Endothelial cell of umbilical vein (primary cell): ENCODE data around the gene GYPC. TPM values are rescaled to one million over a fixed set of nuclear protein-coding genes. Genes with fewer than 3 reads are reported as not detected.

Source experiments
- BruUV-seq: library from RNA; stranded (reverse); fragments of 400-500 nt; replicated peaks from 2 replicates; lab custom pipeline; 2021; lab: Mats Ljungman, UMichigan
- CTCF ChIA-PET: fragments of 300-600, 350-600 bp; sonication (Branson Sonifier 250); formaldehyde crosslinking; loops from one replicate; lab custom pipeline; 2021; ENCODE audit warnings: antibody characterized with exemption, inconsistent platforms; lab: Charles Lee
- POLR2A ChIA-PET: fragments of 300-600, 350-600 bp; sonication (Branson Sonifier 250); formaldehyde crosslinking; loops from one replicate; lab custom pipeline; 2021; ENCODE audit warnings: antibody characterized with exemption, inconsistent platforms; lab: Charles Lee
- DNase-seq: peaks from one replicate; pipeline ENCODE4 v3.0.0-alpha.2; 2011; ENCODE audit warnings: low read depth, low spot score
- FAIRE-seq: peaks from 2 replicates; lab custom pipeline; 2011; peaks lifted over from hg19 to GRCh38; lab: Jason Lieb, UNC
- H2AFZ ChIP-seq: 2 replicates; pipeline ENCODE4 v1.6.0; 2012; ENCODE audit warnings: low read depth, low read length, control low read depth, inconsistent platforms
- H3K27ac ChIP-seq: 2 replicates; pipeline ENCODE4 v1.5.1; 2011; ENCODE audit warnings: low read depth, mild to moderate bottlenecking, control low read depth, low read length, moderate library complexity; ENCODE audit not compliant: insufficient read depth
- H3K27me3 ChIP-seq, 2 experiments: 2 replicates each; pipeline versions ENCODE4 v1.6.0 to v1.6.1; 2011; ENCODE audit warnings: low read length in 2 of 2, mixed read lengths in 1 of 2; ENCODE audit not compliant: control insufficient read depth in 2 of 2, insufficient read depth in 2 of 2
- H3K36me3 ChIP-seq, 2 experiments: 2 replicates in 1 of 2; 3 replicates in 1 of 2; pipeline ENCODE4 v1.5.1; 2011; ENCODE audit warnings: low read length in 2 of 2, mild to moderate bottlenecking in 1 of 2, moderate library complexity in 1 of 2; ENCODE audit not compliant: control insufficient read depth in 2 of 2, insufficient read depth in 2 of 2; ENCODE audit errors: extremely low read depth in 1 of 2
- H3K4me1 ChIP-seq: 3 replicates; pipeline ENCODE4 v1.5.1; 2011; ENCODE audit warnings: mild to moderate bottlenecking, low read length; ENCODE audit not compliant: control insufficient read depth, insufficient read depth; ENCODE audit errors: extremely low read depth
- H3K4me2 ChIP-seq: 2 replicates; pipeline ENCODE4 v1.6.1; 2011; ENCODE audit warnings: low read length, control low read depth, mixed read lengths; ENCODE audit not compliant: insufficient read depth
- H3K4me3 ChIP-seq, 3 experiments: fragments of 200-600 bp in 1 of 3; sonication (generic), shearing (Covaris generic) in 1 of 3; replicated peaks in 1 of 3; 2 replicates each; pipeline ENCODE4 v1.5.1; 2011 to 2016; ENCODE audit warnings: control low read depth in 3 of 3, low read length in 3 of 3, mild to moderate bottlenecking in 2 of 3, inconsistent platforms in 1 of 3, low read depth in 1 of 3, moderate library complexity in 1 of 3; ENCODE audit not compliant: insufficient read depth in 1 of 3
- H3K79me2 ChIP-seq: 2 replicates; pipeline ENCODE4 v1.6.0; 2012; ENCODE audit warnings: low read length, inconsistent platforms; ENCODE audit not compliant: control insufficient read depth, insufficient read depth
- H3K9ac ChIP-seq: replicated peaks from 2 replicates; pipeline ENCODE3; 2011; ENCODE audit warnings: low read length, control low read depth; ENCODE audit not compliant: insufficient read depth; ENCODE audit errors: extremely low read depth
- H3K9me1 ChIP-seq: replicated peaks from 3 replicates; pipeline ENCODE4 v1.6.0; 2011; ENCODE audit warnings: mild to moderate bottlenecking, low read length; ENCODE audit not compliant: control insufficient read depth, insufficient read depth; ENCODE audit errors: extremely low read depth
- H3K9me3 ChIP-seq: replicated peaks from 2 replicates; pipeline ENCODE4 v1.5.1; 2012; ENCODE audit warnings: low read length, inconsistent platforms; ENCODE audit not compliant: control insufficient read depth, insufficient read depth
- H4K20me1 ChIP-seq: replicated peaks from 2 replicates; pipeline ENCODE3; 2011; ENCODE audit warnings: mild to moderate bottlenecking, low read length; ENCODE audit not compliant: control insufficient read depth, insufficient read depth; ENCODE audit errors: extremely low read depth
- EZH2 ChIP-seq: IDR thresholded peaks from 2 replicates; pipeline ENCODE4 v1.6.1; 2012; ENCODE audit warnings: borderline replicate concordance, low read depth, mild to moderate bottlenecking, moderate library complexity, low read length, inconsistent platforms; ENCODE audit not compliant: severe bottlenecking
- GATA2 ChIP-seq: IDR thresholded peaks from 2 replicates; pipeline ENCODE4 v1.7.0; 2011; ENCODE audit warnings: low read depth, mild to moderate bottlenecking, moderate library complexity, mixed read lengths, low read length; ENCODE audit not compliant: insufficient read length, insufficient read depth
- MAX ChIP-seq: IDR thresholded peaks from 2 replicates; pipeline ENCODE4 v1.6.1; 2011; ENCODE audit not compliant: insufficient read depth, insufficient read length
- POLR2A ChIP-seq: IDR thresholded peaks from 2 replicates; pipeline ENCODE4 v1.6.1; 2012; ENCODE audit warnings: low read depth, mild to moderate bottlenecking, control low read depth, low read length
- dilution Hi-C: fragments of 300-500 bp; cut with MboI; formaldehyde crosslinking; loops from one replicate; pipeline ENCODE4 v1.15.0; 2019; ENCODE audit warnings: low sequenced_read_pairs; ENCODE audit not compliant: extremely low pct_ligation_motif_present
- intact Hi-C: fragments of 100-400 bp; cut with micrococcal nuclease; formaldehyde crosslinking; loops from one replicate; pipeline ENCODE4 v1.10.0; 2022
- polyA plus RNA-seq, 4 experiments: library from polyadenylated mRNA; depleted of rRNA in 3 of 4; stranded (reverse) in 3 of 4; unstranded in 1 of 4; fragments of >200 nt; gene quantifications; 2 replicates each; pipeline versions ENCODE4 v1.2.1 to v1.2.3, GENCODE V29; 2011 to 2012; ENCODE audit warnings: missing spikeins in 1 of 4
- total RNA-seq: library from RNA; stranded (reverse); gene quantifications from 2 replicates; pipeline ENCODE4 v1.2.3, GENCODE V29; 2021
- TF ChIP-seq, protein P1 (sequence below), 2 donors: IDR thresholded peaks; 1 replicate in 1 of 2; 2 replicates in 1 of 2; pipeline ENCODE4 v1.5.1; 2011; ENCODE audit warnings: low read length in 2 of 2, mild to moderate bottlenecking in 2 of 2, moderate library complexity in 2 of 2, control low read depth in 1 of 2, inconsistent platforms in 1 of 2, low read depth in 1 of 2; ENCODE audit not compliant: insufficient read depth in 1 of 2; ENCODE audit errors: extremely low read depth in 1 of 2

GYPC gene
- total and polyA plus RNA-seq, 2 donors (not counting 3 experiments of a cell fraction or from before 2014, with no cell fraction given), result 3.5 to 13.3 TPM

- DNase-seq (no peak), FAIRE-seq (no peak)
- Histone ChIP-seq H2AFZ (no peak overlapping the region), H3K4me1 (peaks cover 24% of the 10 kb centered on the region), H3K27ac (no peak overlapping the region), H3K9me3 (no peaks in the 10 kb centered on the region), H4K20me1 (no peaks in the 10 kb centered on the region), H3K9me1 (no peaks in the 10 kb centered on the region), H3K4me2 (no peak overlapping the region), H3K4me3 (no peak overlapping the region), H3K36me3 (no peaks in the 10 kb centered on the region), H3K27me3 (no peaks in the 10 kb centered on the region), H3K79me2 (no peaks in the 10 kb centered on the region), H3K9ac (no peak overlapping the region)
- TF ChIP-seq POLR2A (no peak), GATA2 (no peak), EZH2 (no peak), MAX (no peak)
- TF ChIP-seq, protein P1, sequence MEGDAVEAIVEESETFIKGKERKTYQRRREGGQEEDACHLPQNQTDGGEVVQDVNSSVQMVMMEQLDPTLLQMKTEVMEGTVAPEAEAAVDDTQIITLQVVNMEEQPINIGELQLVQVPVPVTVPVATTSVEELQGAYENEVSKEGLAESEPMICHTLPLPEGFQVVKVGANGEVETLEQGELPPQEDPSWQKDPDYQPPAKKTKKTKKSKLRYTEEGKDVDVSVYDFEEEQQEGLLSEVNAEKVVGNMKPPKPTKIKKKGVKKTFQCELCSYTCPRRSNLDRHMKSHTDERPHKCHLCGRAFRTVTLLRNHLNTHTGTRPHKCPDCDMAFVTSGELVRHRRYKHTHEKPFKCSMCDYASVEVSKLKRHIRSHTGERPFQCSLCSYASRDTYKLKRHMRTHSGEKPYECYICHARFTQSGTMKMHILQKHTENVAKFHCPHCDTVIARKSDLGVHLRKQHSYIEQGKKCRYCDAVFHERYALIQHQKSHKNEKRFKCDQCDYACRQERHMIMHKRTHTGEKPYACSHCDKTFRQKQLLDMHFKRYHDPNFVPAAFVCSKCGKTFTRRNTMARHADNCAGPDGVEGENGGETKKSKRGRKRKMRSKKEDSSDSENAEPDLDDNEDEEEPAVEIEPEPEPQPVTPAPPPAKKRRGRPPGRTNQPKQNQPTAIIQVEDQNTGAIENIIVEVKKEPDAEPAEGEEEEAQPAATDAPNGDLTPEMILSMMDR (IDR thresholded peaks at IDR 0.05; ENCODE audit: extremely low read depth in 1 of 2, insufficient read depth in 1 of 2, low read depth in 1 of 2, low read length in 2 of 2), result no peak
- dilution Hi-C loops (no loop called here), intact Hi-C loops (no loop called here)
- POLR2A ChIA-PET, result no interaction called here
- CTCF ChIA-PET, result no interaction called here
- BruUV-seq, result no TSS peak
These were observed 5.9 kb downstream of the GYPC start for GRCh38 chr2:126661702-126662500.
